ENCODE results near the gene TGM5. TPM values are rescaled to one million over a fixed set of nuclear protein-coding genes. Genes with fewer than 3 reads are reported as not detected.

TGM5 gene
- total RNA-seq, 1 donor from 2014 or later = 0.22 TPM

- peak; percentile 7 for DNase-seq (ENCODE audit: extremely low spot score, unreplicated experiment)
- Mint-ChIP-seq H3K36me3 (no peaks in the 10 kb centered on the region), H3K4me3 (no peak overlapping the region), H3K27ac (no peak overlapping the region), H3K9me3 (peaks cover 7% of the 10 kb centered on the region), H3K27me3 (peaks cover 28% of the 10 kb centered on the region), H3K4me1 (ENCODE audit: unreplicated experiment) (peaks cover 1% of the 10 kb centered on the region)
- TF ChIP-seq, protein P1, sequence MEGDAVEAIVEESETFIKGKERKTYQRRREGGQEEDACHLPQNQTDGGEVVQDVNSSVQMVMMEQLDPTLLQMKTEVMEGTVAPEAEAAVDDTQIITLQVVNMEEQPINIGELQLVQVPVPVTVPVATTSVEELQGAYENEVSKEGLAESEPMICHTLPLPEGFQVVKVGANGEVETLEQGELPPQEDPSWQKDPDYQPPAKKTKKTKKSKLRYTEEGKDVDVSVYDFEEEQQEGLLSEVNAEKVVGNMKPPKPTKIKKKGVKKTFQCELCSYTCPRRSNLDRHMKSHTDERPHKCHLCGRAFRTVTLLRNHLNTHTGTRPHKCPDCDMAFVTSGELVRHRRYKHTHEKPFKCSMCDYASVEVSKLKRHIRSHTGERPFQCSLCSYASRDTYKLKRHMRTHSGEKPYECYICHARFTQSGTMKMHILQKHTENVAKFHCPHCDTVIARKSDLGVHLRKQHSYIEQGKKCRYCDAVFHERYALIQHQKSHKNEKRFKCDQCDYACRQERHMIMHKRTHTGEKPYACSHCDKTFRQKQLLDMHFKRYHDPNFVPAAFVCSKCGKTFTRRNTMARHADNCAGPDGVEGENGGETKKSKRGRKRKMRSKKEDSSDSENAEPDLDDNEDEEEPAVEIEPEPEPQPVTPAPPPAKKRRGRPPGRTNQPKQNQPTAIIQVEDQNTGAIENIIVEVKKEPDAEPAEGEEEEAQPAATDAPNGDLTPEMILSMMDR (conservative IDR thresholded peaks at IDR 0.05) = no peak
Observed at GRCh38 chr15:43243020-43243645, 23.6 kb downstream of the TGM5 start.

DNA sequence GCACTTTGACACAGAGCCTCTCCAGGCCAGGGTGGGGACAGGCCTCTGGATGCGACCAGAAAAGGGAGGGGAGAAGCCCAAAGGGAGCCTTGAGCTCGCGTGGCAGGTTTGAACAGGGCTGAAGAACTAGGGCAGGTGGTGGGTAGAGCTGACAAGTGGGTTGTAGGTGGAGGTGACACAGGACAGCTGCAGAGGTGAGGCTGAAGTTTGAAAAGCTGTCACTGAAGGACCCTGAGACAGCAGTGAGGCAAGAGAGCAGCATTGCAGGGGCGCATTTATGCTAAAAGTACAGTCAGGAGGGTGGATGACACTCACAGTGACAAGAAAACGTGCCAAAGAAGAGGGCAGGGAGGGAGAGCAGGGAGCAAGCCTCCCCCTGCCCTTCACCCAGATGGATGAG is 24.1 kb downstream of the TGM5 start:
- H3K9me3 Mint-ChIP-seq = peaks cover 7% of the 10 kb centered on the region
- no peaks in the 10 kb centered on the region for H3K36me3 Mint-ChIP-seq

GRCh38 chr15:43241100-43241499 is 25.6 kb downstream of the TGM5 start:
- H3K9me3 Mint-ChIP-seq = peaks cover 7% of the 10 kb centered on the region
- DNase-seq (ENCODE audit: extremely low spot score, unreplicated experiment) = no peak
- no peak overlapping the region for H3K27ac Mint-ChIP-seq
- TF ChIP-seq, protein P1 (conservative IDR thresholded peaks at IDR 0.05) = no peak
- no peaks in the 10 kb centered on the region for H3K36me3 Mint-ChIP-seq
- H3K27me3 Mint-ChIP-seq = peaks cover 22% of the 10 kb centered on the region
- no peak overlapping the region for H3K4me3 Mint-ChIP-seq
- H3K4me1 Mint-ChIP-seq (ENCODE audit: unreplicated experiment) = peaks cover 5% of the 10 kb centered on the region

More for the DNA sequence above, 24.1 kb downstream of the TGM5 start:
- DNase-seq (ENCODE audit: extremely low spot score, unreplicated experiment) = peak; percentile 34
- Mint-ChIP-seq H3K27me3 (peaks cover 28% of the 10 kb centered on the region), H3K4me3 (no peak overlapping the region), H3K27ac (no peak overlapping the region), H3K4me1 (ENCODE audit: unreplicated experiment) (peaks cover 5% of the 10 kb centered on the region)
- TF ChIP-seq, protein P1 (conservative IDR thresholded peaks at IDR 0.05) = no peak

- Mint-ChIP-seq H3K4me3 (no peak overlapping the region), H3K9me3 (peaks cover 7% of the 10 kb centered on the region), H3K27me3 (peaks cover 18% of the 10 kb centered on the region), H3K36me3 (no peaks in the 10 kb centered on the region), H3K27ac (no peak overlapping the region), H3K4me1 (ENCODE audit: unreplicated experiment) (peaks cover 5% of the 10 kb centered on the region)
- DNase-seq (ENCODE audit: extremely low spot score, unreplicated experiment) = no peak
- TF ChIP-seq, protein P1 (conservative IDR thresholded peaks at IDR 0.05) = no peak
Observed at GRCh38 chr15:43239732-43240491, 26.8 kb downstream of the TGM5 start.

DNA sequence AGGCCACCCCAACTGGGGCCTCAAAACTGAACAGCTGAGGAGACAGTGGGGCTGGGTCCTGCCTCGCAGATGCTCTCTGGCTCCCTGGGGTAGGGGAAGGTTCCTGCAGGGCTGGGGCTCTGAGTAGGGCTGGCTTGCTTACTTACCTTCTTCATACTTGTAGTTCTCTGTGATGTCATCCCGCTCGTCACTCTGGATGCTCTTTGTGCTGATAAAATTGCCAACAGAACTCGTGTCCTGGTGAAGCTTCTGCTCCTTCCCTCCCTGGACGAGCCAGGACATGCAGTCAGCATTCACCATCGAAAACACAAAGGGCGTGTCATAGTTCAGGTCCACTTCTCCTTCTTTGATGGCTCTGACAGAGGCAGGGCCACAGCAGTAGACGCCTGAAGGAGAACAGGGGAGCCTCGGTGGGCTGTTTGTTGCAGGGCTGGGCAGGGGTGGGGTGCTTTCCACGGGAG is 28.0 kb downstream of the TGM5 start:
- no peak for DNase-seq (ENCODE audit: extremely low spot score, unreplicated experiment)
- Mint-ChIP-seq H3K36me3 (no peaks in the 10 kb centered on the region), H3K27me3 (peaks cover 17% of the 10 kb centered on the region), H3K9me3 (no peaks in the 10 kb centered on the region), H3K27ac (no peak overlapping the region), H3K4me3 (no peak overlapping the region), H3K4me1 (ENCODE audit: unreplicated experiment) (peaks cover 5% of the 10 kb centered on the region)
- TF ChIP-seq, protein P1 (conservative IDR thresholded peaks at IDR 0.05) = no peak

All from type B pancreatic cell (in vitro differentiated cells).